ENCODE measurements around the gene ERBIN. TPM values are rescaled to one million over a fixed set of nuclear protein-coding genes. Genes with fewer than 3 reads are reported as not detected.

ERBIN gene
- total and polyA plus RNA-seq, 2 of the 4 experiments (the other 2 are of a cell fraction) = 25.8 to 70.1 TPM

DNA sequence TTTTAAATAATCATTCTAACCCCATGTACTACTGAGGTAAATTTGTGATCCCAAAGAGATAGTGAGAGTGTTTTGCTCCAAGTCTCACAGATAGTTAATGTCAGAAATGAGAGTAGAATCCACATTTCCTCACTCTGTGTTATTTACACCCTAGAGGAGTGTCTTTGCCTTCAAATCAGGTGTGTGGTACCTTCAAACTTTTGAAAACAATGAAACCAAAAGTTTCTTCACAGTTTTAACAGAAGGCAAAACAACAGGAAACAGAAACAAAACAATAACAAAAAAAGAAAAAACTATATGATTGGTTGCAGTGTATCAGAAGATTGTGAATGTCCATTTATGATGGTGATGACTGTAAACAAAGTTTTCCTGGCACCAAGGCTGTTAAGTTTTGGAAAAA lies 85.9 kb downstream of the ERBIN start:
- Histone ChIP-seq H3K14ac (replicated peaks; ENCODE audit: low read depth, low read length) (no peak overlapping the region), H4K91ac (ENCODE audit: insufficient read depth, low read depth, low read length) (no peak overlapping the region), H3K18ac (ENCODE audit: low read depth, low read length) (no peak overlapping the region), H3K9ac (ENCODE audit: low read depth, low read length) (no peak overlapping the region), H3K4me1 (ENCODE audit: control insufficient read depth, insufficient read depth, low read length) (peaks cover 2% of the 10 kb centered on the region; the same call in 1 of the 2 replicates), H3K27me3 (ENCODE audit: control insufficient read depth, insufficient read depth, low read length) (no peaks in the 10 kb centered on the region), H2AK5ac (ENCODE audit: low read depth, low read length) (no peak overlapping the region), H3K27ac (ENCODE audit: insufficient read depth, low read length) (no peak overlapping the region), H3K36me3 (ENCODE audit: control insufficient read depth, insufficient read depth, low read length) (peaks cover 17% of the 10 kb centered on the region), H2BK20ac (ENCODE audit: low read depth, low read length) (no peak overlapping the region), H2AFZ (replicated peaks; ENCODE audit: low read length, poor library complexity) (no peak overlapping the region), H3K9me3 (ENCODE audit: control insufficient read depth, insufficient read depth, low read length) (no peaks in the 10 kb centered on the region), H2BK120ac (ENCODE audit: low read depth, low read length) (no peak overlapping the region), H3K56ac (ENCODE audit: extremely low read depth, insufficient read depth, low read length) (no peak overlapping the region), H3K23ac (ENCODE audit: low read depth, low read length) (no peak overlapping the region), H4K20me1 (ENCODE audit: insufficient read depth, low read length) (peaks cover 26% of the 10 kb centered on the region), H2AK9ac (replicated peaks; ENCODE audit: low read depth, low read length, poor library complexity) (no peak overlapping the region), H3K9me1 (ENCODE audit: insufficient read depth, low read length) (peaks cover 3% of the 10 kb centered on the region; the same call in 1 of the 2 replicates), H3K4ac (ENCODE audit: low read depth, low read length) (no peak overlapping the region), H3K79me1 (ENCODE audit: low read depth in 1 of 2, low read length in 2 of 2) (peaks cover 19 to 55% of the 10 kb centered on the region in 2 experiments), H3K4me2 (ENCODE audit: low read depth, low read length) (no peak overlapping the region), H4K5ac (ENCODE audit: low read depth, low read length) (no peak overlapping the region), H2BK5ac (ENCODE audit: low read depth, low read length, poor library complexity, severe bottlenecking) (no peak overlapping the region), H4K8ac (ENCODE audit: low read depth in 2 of 2, low read length in 2 of 2) (no peak overlapping the region), H2BK15ac (ENCODE audit: low read depth, low read length) (no peak overlapping the region), H3K4me3 (ENCODE audit: insufficient read depth, low read depth, low read length) (no peak overlapping the region)
- TF ChIP-seq SMC3 (IDR thresholded peaks at IDR 0.05; ENCODE audit: low read depth, low read length) = no peak
- TF ChIP-seq MXI1 (IDR thresholded peaks at IDR 0.05; ENCODE audit: borderline replicate concordance, low read depth, low read length) = no peak
- no peak for TF ChIP-seq FOS (IDR thresholded peaks at IDR 0.05; ENCODE audit: low read depth, low read length)
- TF ChIP-seq, protein P1, sequence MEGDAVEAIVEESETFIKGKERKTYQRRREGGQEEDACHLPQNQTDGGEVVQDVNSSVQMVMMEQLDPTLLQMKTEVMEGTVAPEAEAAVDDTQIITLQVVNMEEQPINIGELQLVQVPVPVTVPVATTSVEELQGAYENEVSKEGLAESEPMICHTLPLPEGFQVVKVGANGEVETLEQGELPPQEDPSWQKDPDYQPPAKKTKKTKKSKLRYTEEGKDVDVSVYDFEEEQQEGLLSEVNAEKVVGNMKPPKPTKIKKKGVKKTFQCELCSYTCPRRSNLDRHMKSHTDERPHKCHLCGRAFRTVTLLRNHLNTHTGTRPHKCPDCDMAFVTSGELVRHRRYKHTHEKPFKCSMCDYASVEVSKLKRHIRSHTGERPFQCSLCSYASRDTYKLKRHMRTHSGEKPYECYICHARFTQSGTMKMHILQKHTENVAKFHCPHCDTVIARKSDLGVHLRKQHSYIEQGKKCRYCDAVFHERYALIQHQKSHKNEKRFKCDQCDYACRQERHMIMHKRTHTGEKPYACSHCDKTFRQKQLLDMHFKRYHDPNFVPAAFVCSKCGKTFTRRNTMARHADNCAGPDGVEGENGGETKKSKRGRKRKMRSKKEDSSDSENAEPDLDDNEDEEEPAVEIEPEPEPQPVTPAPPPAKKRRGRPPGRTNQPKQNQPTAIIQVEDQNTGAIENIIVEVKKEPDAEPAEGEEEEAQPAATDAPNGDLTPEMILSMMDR (conservative IDR thresholded peaks at IDR 0.05; ENCODE audit: low read depth, low read length) = no peak
- TF ChIP-seq CHD1 (IDR thresholded peaks at IDR 0.05; ENCODE audit: low read depth, low read length) = no peak
- TF ChIP-seq CEBPB (IDR thresholded peaks at IDR 0.05; ENCODE audit: low read depth, low read length) = no peak
- no peak for ATAC-seq (ENCODE audit: low read depth)
- intact Hi-C loops (cut with micrococcal nuclease) (loop anchor here (5.0 kb wide), 1 partner anchor 290 kb away; the partner anchor contains the start of genes NLN and SGTB), dilution Hi-C loops (cut with HindIII; ENCODE audit: low sequenced_read_pairs, unreplicated experiment) (no loop called here), in situ Hi-C loops (cut with MboI; ENCODE audit: low sequenced_read_pairs) (no loop called here)
- CTCF ChIA-PET = no interaction called here
- DNase-seq = no peak
- no TSS peak for BruUV-seq (replicated peaks)
- POLR2A ChIA-PET (ENCODE audit: unreplicated experiment) = no interaction called here
